HG03520 (cell line): ENCODE results near the gene BRF1.

ENCODE experiments used
- ATAC-seq: cut with Tn5 transposase; IDR thresholded peaks from one replicate; pipeline ENCODE4 v1.9.1; 2021; ENCODE audit warnings: mild to moderate bottlenecking, moderate library complexity; ENCODE audit not compliant: unreplicated experiment

The BRF1 gene

GRCh38 chr14:105241641-105242040 lies 59.2 kb downstream of the BRF1 start:
- no peak for ATAC-seq

- ATAC-seq: no peak
These were observed 59.8 kb downstream of the BRF1 start for GRCh38 chr14:105240811-105241576.

GRCh38 chr14:105229099-105229655 lies 71.6 kb downstream of the BRF1 start:
- ATAC-seq: no peak

GRCh38 chr14:105228562-105228961 lies 72.2 kb downstream of the BRF1 start:
- ATAC-seq: no peak

GRCh38 chr14:105227346-105227745 lies 73.5 kb downstream of the BRF1 start:
- ATAC-seq: no peak

GRCh38 chr14:105226198-105226597 lies 74.6 kb downstream of the BRF1 start:
- no peak for ATAC-seq

GRCh38 chr14:105224845-105225570 lies 75.8 kb downstream of the BRF1 start:
- ATAC-seq: no peak

GRCh38 chr14:105223770-105224544 lies 76.8 kb downstream of the BRF1 start:
- ATAC-seq: no peak

GRCh38 chr14:105223260-105223659 lies 77.5 kb downstream of the BRF1 start:
- no peak for ATAC-seq

GRCh38 chr14:105221598-105222178 lies 79.1 kb downstream of the BRF1 start:
- no peak for ATAC-seq

- no peak for ATAC-seq
These were observed 79.9 kb downstream of the BRF1 start for GRCh38 chr14:105220699-105221597.

- ATAC-seq: no peak
These were observed 81.0 kb downstream of the BRF1 start for GRCh38 chr14:105219753-105220152.

GRCh38 chr14:105219043-105219612 lies 81.7 kb downstream of the BRF1 start:
- ATAC-seq: no peak

GRCh38 chr14:105218611-105219010 lies 82.2 kb downstream of the BRF1 start:
- ATAC-seq: no peak

GRCh38 chr14:105217774-105218173 lies 83.0 kb downstream of the BRF1 start:
- ATAC-seq: no peak

GRCh38 chr14:105216490-105217247 lies 84.1 kb downstream of the BRF1 start:
- ATAC-seq: no peak

- ATAC-seq: no peak
These were observed 85.2 kb downstream of the BRF1 start for GRCh38 chr14:105215602-105216001.

GRCh38 chr14:105214324-105214915 lies 86.4 kb downstream of the BRF1 start:
- ATAC-seq: no peak
